GM10248 (cell line): ENCODE data around the gene ZNRF3.

ENCODE experiments used
- CTCF ChIA-PET: fragments of 300-600 bp; sonication (Branson Sonifier 250); formaldehyde crosslinking; extraction: SDS; loops from one replicate; lab custom pipeline; 2021; ENCODE audit warnings: antibody characterized with exemption; lab: Yijun Ruan, JAX
- POLR2A ChIA-PET: fragments of 350-650 bp; sonication (Branson Sonifier 250); formaldehyde crosslinking; extraction: SDS; loops from one replicate; lab custom pipeline; 2020; ENCODE audit warnings: antibody characterized with exemption; lab: Yijun Ruan, JAX
- DNase-seq: peaks from one replicate; pipeline ENCODE4 v3.0.0; 2012; ENCODE audit errors: extremely low spot score
- TF ChIP-seq, protein P1 (sequence below): IDR thresholded peaks from 2 replicates; pipeline ENCODE4 v1.5.1; 2012; ENCODE audit warnings: mild to moderate bottlenecking, low read depth; ENCODE audit errors: extremely low read depth, missing control alignments, control extremely low read depth

Gene ZNRF3

DNA sequence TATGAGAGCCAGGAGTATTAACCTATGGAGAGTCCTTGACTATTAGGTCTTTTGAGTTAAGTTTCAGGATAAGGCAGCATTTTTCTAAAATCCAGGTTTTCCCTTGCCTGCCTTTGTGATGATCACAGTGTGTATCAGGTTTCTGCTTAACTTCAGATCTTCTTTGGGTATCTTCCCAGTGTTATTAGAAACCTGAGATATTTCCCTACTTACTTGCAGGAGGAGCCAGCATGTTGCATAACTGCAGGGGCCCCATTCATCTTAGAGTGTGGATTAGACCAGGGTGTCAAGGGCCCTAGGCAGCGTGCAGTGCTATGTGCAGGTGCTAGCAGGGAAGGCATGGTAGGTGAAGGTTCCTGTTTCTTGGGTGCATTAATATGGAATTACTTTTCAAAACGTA, 69.5 kb downstream of the ZNRF3 start:
- TF ChIP-seq, protein P1, sequence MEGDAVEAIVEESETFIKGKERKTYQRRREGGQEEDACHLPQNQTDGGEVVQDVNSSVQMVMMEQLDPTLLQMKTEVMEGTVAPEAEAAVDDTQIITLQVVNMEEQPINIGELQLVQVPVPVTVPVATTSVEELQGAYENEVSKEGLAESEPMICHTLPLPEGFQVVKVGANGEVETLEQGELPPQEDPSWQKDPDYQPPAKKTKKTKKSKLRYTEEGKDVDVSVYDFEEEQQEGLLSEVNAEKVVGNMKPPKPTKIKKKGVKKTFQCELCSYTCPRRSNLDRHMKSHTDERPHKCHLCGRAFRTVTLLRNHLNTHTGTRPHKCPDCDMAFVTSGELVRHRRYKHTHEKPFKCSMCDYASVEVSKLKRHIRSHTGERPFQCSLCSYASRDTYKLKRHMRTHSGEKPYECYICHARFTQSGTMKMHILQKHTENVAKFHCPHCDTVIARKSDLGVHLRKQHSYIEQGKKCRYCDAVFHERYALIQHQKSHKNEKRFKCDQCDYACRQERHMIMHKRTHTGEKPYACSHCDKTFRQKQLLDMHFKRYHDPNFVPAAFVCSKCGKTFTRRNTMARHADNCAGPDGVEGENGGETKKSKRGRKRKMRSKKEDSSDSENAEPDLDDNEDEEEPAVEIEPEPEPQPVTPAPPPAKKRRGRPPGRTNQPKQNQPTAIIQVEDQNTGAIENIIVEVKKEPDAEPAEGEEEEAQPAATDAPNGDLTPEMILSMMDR = no peak
- CTCF ChIA-PET = no interaction called here
- POLR2A ChIA-PET = no interaction called here
- DNase-seq = no peak

DNA sequence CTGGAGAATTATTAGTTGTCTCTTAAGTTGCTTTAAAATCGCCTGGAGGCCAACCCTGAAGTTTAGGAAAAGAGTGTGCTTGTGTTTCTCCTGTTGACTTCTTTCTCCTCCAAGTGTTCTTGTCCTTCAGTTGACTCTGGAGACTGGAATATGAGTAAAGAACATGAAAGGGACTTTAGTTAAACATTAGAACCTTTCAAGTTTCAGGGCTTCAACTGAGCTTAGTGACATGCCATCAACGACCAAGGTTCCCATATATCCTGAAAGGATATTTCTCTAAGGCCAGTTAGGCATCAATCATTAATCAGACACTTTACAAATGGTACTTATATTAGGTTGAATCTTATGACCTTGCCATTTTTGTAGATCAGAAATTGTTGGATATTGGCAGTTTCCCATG, 70.0 kb downstream of the ZNRF3 start:
- POLR2A ChIA-PET = no interaction called here
- TF ChIP-seq, protein P1 = no peak
- CTCF ChIA-PET = no interaction called here
- no peak for DNase-seq

DNA sequence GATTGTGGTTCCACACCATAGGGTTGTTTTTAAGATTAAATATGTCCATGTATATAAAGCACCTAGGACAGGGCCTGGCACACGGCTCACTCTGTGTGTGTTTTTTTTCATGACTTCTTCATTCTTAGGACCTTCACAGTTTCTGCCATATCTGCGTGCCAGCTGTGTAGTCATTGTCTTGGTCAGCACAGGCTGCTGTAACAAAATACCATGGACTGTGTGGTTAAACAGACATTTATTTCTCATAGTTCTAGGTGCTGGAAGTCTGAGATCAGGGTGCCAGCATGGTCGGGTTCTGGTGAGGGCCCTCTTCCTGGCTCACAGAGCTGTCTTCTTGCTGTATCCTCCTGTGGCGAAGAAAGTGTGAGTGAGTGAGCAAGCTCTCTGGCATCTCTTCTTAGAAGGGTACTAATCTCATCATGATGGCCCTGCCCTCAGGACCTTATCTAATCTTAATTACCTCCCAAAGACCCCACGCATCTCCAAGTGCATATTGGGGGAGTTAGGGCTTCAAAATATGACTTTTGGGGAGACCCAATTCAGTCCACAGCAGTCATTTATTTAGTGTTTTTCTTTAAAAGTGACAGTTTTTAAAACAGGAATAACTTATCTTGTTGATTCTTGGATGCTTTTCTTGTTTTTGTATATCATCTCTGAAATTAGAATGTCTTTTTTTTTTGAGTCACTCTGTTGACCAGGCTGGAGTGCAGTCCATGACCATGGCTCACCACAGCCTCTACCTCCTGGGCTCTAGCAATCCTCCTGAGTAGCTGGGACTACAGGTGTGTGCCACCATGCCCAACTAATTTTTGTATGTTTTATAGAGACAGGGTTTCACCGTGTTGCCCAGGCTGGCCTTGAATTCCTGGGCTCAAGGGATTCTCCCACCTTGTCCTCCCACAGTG, 70.9 kb downstream of the ZNRF3 start:
- ChIA-PET POLR2A (no interaction called here), CTCF (interaction anchor here (1.1 kb wide), 1 partner anchor 361 kb away, joined by 3 read pairs; no protein-coding TSS in a partner anchor)
- TF ChIP-seq, protein P1 = no peak
- no peak for DNase-seq

- ChIA-PET POLR2A (no interaction called here), CTCF (interaction anchor here (1.1 kb wide), 1 partner anchor 85 kb away, joined by 3 read pairs; no protein-coding TSS in a partner anchor)
- TF ChIP-seq, protein P1 = no peak
- peak; percentile 32 for DNase-seq
Measured at GRCh38 chr22:28955817-28956216, 72.4 kb downstream of the ZNRF3 start.

DNA sequence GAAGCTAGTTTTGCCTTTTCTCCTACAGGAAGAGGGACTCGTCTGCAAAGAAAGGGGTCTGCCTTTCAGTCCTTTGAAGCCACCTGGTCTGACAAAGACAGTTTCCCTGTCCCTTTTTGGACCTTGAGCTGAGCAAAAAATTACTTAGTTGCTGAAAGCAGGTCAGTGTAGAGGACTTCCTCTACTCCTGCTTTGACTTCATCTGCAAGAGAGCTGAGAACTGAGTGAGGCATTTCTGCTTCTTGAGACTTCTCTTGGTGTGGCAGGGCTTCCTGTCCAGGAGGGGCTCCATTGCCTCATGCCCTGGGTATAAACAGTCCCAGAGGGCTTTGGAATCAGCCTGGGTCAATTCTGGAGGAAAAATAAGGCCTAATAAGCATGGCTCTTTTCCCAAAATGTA, 73.1 kb downstream of the ZNRF3 start:
- ChIA-PET POLR2A (no interaction called here), CTCF (interaction anchor here (1.1 kb wide), 1 partner anchor 85 kb away, joined by 3 read pairs; no protein-coding TSS in a partner anchor)
- TF ChIP-seq, protein P1 = no peak
- no peak for DNase-seq

DNA sequence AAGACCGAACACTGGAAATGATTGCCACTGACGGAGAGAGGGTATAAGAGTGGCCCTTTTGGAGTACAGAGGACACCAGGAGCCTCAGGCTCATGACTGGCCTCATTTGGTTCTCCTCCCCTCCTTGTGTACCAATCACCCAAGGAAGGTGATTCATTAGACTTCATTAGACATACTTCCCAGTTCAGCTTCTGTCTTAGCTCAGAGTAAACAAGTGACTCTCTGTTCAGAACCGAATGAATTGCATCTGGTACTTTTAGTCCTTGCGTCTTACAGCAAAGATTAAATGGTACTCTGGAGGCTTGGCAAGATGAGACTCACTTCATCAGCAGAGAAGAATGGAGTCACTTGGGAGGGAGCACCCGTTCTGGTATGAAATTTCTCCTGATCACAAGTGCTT, 75.2 kb downstream of the ZNRF3 start:
- ChIA-PET CTCF (interaction anchor here (1.0 to 1.3 kb wide), 2 partner anchors 16 to 17 kb away, joined by 3 read pairs; no protein-coding TSS in a partner anchor), POLR2A (no interaction called here)
- TF ChIP-seq, protein P1 = no peak
- no peak for DNase-seq
